ENCODE data around the gene KPTN. TPM values are rescaled to one million over a fixed set of nuclear protein-coding genes. Genes with fewer than 3 reads are reported as not detected.

Gene KPTN
- total and polyA plus RNA-seq, 2 of the 8 experiments (the other 6 are each of a cell fraction or from before 2014, with no cell fraction given): 23.6 to 31.3 TPM

- Histone ChIP-seq H3K56ac (replicated peaks; ENCODE audit: insufficient read length, low read depth, low read length) (no peak overlapping the region), H4K8ac (ENCODE audit: extremely low read depth, insufficient read depth, low read length) (no peak overlapping the region; the same call in 1 of the 2 replicates), H2AK5ac (ENCODE audit: low read depth, low read length) (no peak overlapping the region), H3K4me1 (replicated peaks in 1 of 4; ENCODE audit: control insufficient read depth in 3 of 4, insufficient read depth in 4 of 4, low read length in 3 of 4) (peaks cover 0 to 4% (median 0%) of the 10 kb centered on the region in 4 experiments; a peak in 4 of 7 replicates), H3K27ac (ENCODE audit: low read depth, low read length) (no peak overlapping the region), H3K14ac (ENCODE audit: insufficient read length) (no peak overlapping the region), H3K36me3 (ENCODE audit: control insufficient read depth in 2 of 4, insufficient read depth in 4 of 4, low read length in 3 of 4) (peaks cover 0 to 3% (median 0%) of the 10 kb centered on the region in 4 experiments; a peak in 2 of 8 replicates), H3K9me3 (ENCODE audit: insufficient read depth in 2 of 2, low read depth in 1 of 2, low read length in 1 of 2) (no peaks in the 10 kb centered on the region; a peak in 1 of 4 replicates), H3K4ac (replicated peaks; ENCODE audit: insufficient read length, low read depth, low read length) (no peak overlapping the region), H3K79me1 (ENCODE audit: low read depth, low read length) (no peaks in the 10 kb centered on the region), H4K91ac (replicated peaks; ENCODE audit: insufficient read length, low read length) (no peak overlapping the region), H2BK12ac (ENCODE audit: low read depth, low read length) (no peak overlapping the region), H3K79me2 (ENCODE audit: control insufficient read depth in 1 of 2, insufficient read depth in 2 of 2, low read length in 2 of 2) (no peaks in the 10 kb centered on the region), H3K4me2 (ENCODE audit: insufficient read depth in 1 of 2, low read depth in 2 of 2, low read length in 2 of 2) (no peak overlapping the region), H4K20me1 (replicated peaks in 1 of 2; ENCODE audit: control insufficient read depth in 1 of 2, insufficient read depth in 2 of 2, low read length in 2 of 2) (peaks cover 2 to 6% of the 10 kb centered on the region in 2 experiments), H3K9ac (replicated peaks in 1 of 4; ENCODE audit: extremely low read depth in 1 of 4, low read depth in 3 of 4, low read length in 3 of 4) (no peak overlapping the region), H2BK5ac (ENCODE audit: low read depth, low read length) (no peak overlapping the region), H4K5ac (ENCODE audit: insufficient read length, low read depth, low read length) (no peak overlapping the region), H3K23me2 (ENCODE audit: low read depth, low read length) (peaks cover 2% of the 10 kb centered on the region; the same call in 1 of the 2 replicates), H3K23ac (ENCODE audit: insufficient read length) (no peak overlapping the region), H2AFZ (ENCODE audit: low read length) (no peak overlapping the region), H3K27me3 (replicated peaks in 1 of 4; ENCODE audit: control insufficient read depth in 3 of 4, extremely low read depth in 1 of 4, insufficient read depth in 3 of 4, low read length in 3 of 4) (peaks cover 0 to 10% (median 5%) of the 10 kb centered on the region in 4 experiments; a peak in 4 of 7 replicates), H2BK20ac (ENCODE audit: low read length) (no peak overlapping the region), H2BK120ac (replicated peaks; ENCODE audit: low read depth, low read length) (no peak overlapping the region), H3K4me3 (ENCODE audit: extremely low read depth in 1 of 4, insufficient read depth in 2 of 4, low read depth in 3 of 4, low read length in 4 of 4) (no peak overlapping the region), H3K18ac (ENCODE audit: extremely low read depth, low read length) (no peak overlapping the region), H2BK15ac (ENCODE audit: low read length) (no peak overlapping the region)
- no peak for FAIRE-seq
- WGBS, 2 experiments (ENCODE audit: extremely low coverage in 1 of 2, insufficient coverage in 1 of 2, insufficient read length in 1 of 2, insufficient replicate concordance in 2 of 2, low coverage in 1 of 2, low lambda C conversion rate in 2 of 2, missing lambda C conversion rate in 1 of 2): 93% methylated on average over 5 of the region's 5 CpGs; no CpG with 5 or more reads in 1 of the 2 experiments
- POLR2A ChIA-PET (ENCODE audit: partially characterized antibody): interaction anchor here (0.6 kb wide), 1 partner anchor 15 kb away, joined by 3 read pairs; no protein-coding TSS in a partner anchor
- DNase-seq (ENCODE audit: low read depth in 1 of 2, low spot score in 2 of 2): no peak
- CTCF ChIA-PET (ENCODE audit: partially characterized antibody): interaction anchor here (1.6 to 2.5 kb wide), 2 partner anchors 13 to 25 kb away, joined by 6 to 7 read pairs; no protein-coding TSS in a partner anchor
- TF ChIP-seq USF2 (IDR thresholded peaks at IDR 0.05; ENCODE audit: low read length) (no peak), JUND (IDR thresholded peaks at IDR 0.05; ENCODE audit: low read length) (no peak), SP4 (IDR thresholded peaks at IDR 0.05; ENCODE audit: low read length) (no peak), CBX8 (IDR thresholded peaks at IDR 0.05; ENCODE audit: borderline replicate concordance, low read depth, low read length) (no peak), FOSL1 (IDR thresholded peaks at IDR 0.05; ENCODE audit: insufficient read depth, low read depth, low read length) (no peak), EP300 (IDR thresholded peaks at IDR 0.05; ENCODE audit: borderline replicate concordance in 1 of 2, low read depth in 2 of 2, low read length in 2 of 2) (no peak), MAFK (IDR thresholded peaks at IDR 0.05; ENCODE audit: low read depth, low read length) (no peak), RFX5 (IDR thresholded peaks at IDR 0.05; ENCODE audit: borderline replicate concordance, low read depth, low read length) (no peak), CTBP2 (IDR thresholded peaks at IDR 0.05; ENCODE audit: borderline replicate concordance, insufficient read depth, insufficient read length, low read length) (no peak), YY1 (IDR thresholded peaks at IDR 0.05; ENCODE audit: low read depth, low read length) (no peak), SIX5 (IDR thresholded peaks at IDR 0.05; ENCODE audit: low read depth, low read length) (no peak), SUZ12 (IDR thresholded peaks at IDR 0.05; ENCODE audit: low read length) (no peak), CEBPB (IDR thresholded peaks at IDR 0.05; ENCODE audit: low read depth, low read length) (no peak)
Observed at GRCh38 chr19:47461876-47462275, 22.1 kb downstream of the KPTN start.

Data from H1 (cell line).